Vein endothelial cell (primary cell): ENCODE results near the gene CXXC5. TPM values are rescaled to one million over a fixed set of nuclear protein-coding genes. Genes with fewer than 3 reads are reported as not detected.

Experiments used
- small RNA-seq: library from RNA; depleted of rRNA; stranded (forward); fragments of <200 nt; gene quantifications from one replicate; pipeline ENCODE3, GENCODE V24; 2012
- total RNA-seq: library from RNA; depleted of rRNA; stranded (reverse); fragments of >200 nt; gene quantifications from 2 replicates; pipeline ENCODE4 v1.2.3, GENCODE V29; 2012

CXXC5 gene
- total RNA-seq: 6.5 and 20.3 TPM in 2 replicates

DNA sequence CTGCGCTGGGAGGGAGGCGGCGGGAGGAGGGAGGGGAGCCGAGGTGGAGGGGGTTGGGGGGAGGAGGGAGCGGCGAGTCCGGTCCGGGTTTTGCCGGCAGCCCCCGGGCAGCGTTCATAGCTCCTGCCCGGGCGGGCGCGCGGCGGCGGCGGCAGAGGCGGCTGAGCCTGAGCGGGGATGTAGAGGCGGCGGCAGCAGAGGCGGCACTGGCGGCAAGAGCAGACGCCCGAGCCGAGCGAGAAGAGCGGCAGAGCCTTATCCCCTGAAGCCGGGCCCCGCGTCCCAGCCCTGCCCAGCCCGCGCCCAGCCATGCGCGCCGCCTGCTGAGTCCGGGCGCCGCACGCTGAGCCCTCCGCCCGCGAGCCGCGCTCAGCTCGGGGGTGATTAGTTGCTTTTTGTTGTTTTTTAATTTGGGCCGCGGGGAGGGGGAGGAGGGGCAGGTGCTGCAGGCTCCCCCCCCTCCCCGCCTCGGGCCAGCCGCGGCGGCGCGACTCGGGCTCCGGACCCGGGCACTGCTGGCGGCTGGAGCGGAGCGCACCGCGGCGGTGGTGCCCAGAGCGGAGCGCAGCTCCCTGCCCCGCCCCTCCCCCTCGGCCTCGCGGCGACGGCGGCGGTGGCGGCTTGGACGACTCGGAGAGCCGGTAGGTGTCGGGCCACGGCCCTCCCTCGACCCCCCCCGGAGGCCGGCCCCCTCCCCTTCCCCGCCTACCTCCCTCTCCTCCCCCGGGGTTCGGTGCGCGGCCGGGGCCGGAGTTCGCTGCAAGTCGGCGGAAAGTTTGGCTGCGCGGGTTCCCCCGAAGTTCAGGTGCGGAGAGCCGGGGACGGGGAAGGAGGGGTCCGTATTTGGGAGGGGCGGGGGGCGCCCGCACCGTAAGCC is at the start of gene CXXC5:
TSS of gene CXXC5 (plus strand) at position 145 of the 877 bp plus-strand sequence. CDS start 32,175 bp downstream, outside the sequence.

Small RNA genes within 50 kb of the gene (small RNA-seq; reads per million reads assigned to genes)
- not detected for gene RNU6-236P

Other genes starting within 250 kb of the CXXC5 start
- 4.1 and 6.2 TPM in 2 replicates for gene SPATA24, start 244.3 kb upstream of the CXXC5 start, total RNA-seq
- 8.7 and 13.7 TPM in 2 replicates for gene DNAJC18, start 208.8 kb upstream of the CXXC5 start, total RNA-seq
- 329 and 359 TPM in 2 replicates for gene ECSCR, start 185.6 kb upstream of the CXXC5 start, total RNA-seq
- gene SMIM33, start 177.3 kb upstream of the CXXC5 start, total RNA-seq: not detected in 2 replicates
- gene STING1, start 165.6 kb upstream of the CXXC5 start, total RNA-seq: 56.9 and 67.3 TPM in 2 replicates
- 76.8 and 92.5 TPM in 2 replicates for gene UBE2D2, start 87.0 kb upstream of the CXXC5 start, total RNA-seq
- not detected in 2 replicates for gene PSD2, start 147.5 kb downstream of the CXXC5 start, total RNA-seq